HG02642 (cell line): ENCODE results near the gene LRRTM4.
"Not testable (repeated sequence)": the region's sequence is repeated elsewhere in the genome, so short reads cannot be mapped to it uniquely, and the experiment has no call there.

Experiments
- ATAC-seq: cut with Tn5 transposase; IDR thresholded peaks from one replicate; pipeline ENCODE4 v1.9.1; 2021; ENCODE audit warnings: mild to moderate bottlenecking; ENCODE audit not compliant: unreplicated experiment, poor library complexity

LRRTM4 gene

GRCh38 chr2:77099961-77100360, 422.2 kb downstream of the LRRTM4 start:
- no peak for ATAC-seq

- not testable (repeated sequence) for ATAC-seq
Measured at GRCh38 chr2:77095525-77095924, 426.7 kb downstream of the LRRTM4 start.

GRCh38 chr2:77095096-77095495, 427.1 kb downstream of the LRRTM4 start:
- no peak for ATAC-seq

DNA sequence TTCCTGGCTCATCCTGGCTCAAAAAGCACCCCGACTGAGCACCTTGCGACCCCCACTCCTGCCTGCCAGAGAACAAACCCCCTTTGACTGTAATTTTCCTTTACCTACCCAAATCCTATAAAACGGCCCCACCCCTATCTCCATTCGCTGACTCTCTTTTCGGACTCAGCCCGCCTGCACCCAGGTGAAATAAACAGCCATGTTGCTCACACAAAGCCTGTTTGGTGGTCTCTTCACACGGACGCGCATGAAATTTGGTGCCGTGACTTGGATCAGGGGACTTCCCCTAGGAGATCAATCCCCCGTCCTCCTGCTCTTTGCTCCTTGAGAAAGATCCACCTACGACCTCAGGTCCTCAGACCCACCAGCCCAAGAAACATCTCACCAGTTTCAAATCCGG, 433.8 kb downstream of the LRRTM4 start:
- not testable (repeated sequence) for ATAC-seq

GRCh38 chr2:77087987-77088414, 434.2 kb downstream of the LRRTM4 start:
- no peak for ATAC-seq

DNA sequence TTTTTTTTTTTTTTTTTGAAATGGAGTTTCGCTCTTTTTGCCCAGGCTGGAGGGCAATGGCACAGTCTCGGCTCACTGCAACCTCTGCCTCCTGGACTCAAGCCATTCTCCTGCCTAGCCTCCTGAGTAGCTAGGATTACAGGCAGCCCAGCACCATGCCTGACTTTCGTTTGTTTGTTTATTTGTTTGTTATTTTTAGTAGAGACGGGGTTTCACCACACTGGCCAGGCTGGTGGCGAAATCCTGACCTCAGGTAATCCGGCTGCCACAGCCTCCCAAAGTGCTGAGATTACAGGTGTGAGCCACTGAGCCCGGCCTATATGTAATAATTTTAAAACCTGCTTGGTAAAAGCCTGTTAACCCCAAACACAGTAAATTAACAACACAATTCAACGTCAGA, 435.7 kb downstream of the LRRTM4 start:
- no peak for ATAC-seq

DNA sequence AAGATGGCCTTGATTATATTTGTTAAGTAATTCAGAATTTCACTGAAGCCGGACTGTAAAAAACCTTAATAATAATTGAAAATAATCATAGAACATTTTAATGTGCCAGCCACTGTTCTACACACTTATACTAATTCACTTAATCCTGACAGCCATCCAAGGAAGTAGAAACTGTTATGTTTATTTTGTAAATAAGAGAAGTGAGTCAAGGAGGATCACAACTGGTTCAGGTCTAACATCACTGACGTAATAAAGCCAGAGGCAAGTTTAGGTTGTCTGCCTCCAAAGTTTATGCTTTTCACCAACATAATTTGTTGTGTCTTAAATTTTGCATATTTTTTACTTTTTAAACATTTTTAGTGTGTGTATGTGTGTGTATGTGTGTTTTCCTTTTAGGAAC, 436.1 kb downstream of the LRRTM4 start:
- no peak for ATAC-seq

- ATAC-seq, result no peak
Measured at GRCh38 chr2:77085561-77085960, 436.6 kb downstream of the LRRTM4 start.

- ATAC-seq, result no peak
Measured at GRCh38 chr2:77081597-77081996, 440.6 kb downstream of the LRRTM4 start.

GRCh38 chr2:77064324-77064723, 457.9 kb downstream of the LRRTM4 start:
- no peak for ATAC-seq

GRCh38 chr2:77054938-77055337, 467.2 kb downstream of the LRRTM4 start:
- ATAC-seq, result no peak

DNA sequence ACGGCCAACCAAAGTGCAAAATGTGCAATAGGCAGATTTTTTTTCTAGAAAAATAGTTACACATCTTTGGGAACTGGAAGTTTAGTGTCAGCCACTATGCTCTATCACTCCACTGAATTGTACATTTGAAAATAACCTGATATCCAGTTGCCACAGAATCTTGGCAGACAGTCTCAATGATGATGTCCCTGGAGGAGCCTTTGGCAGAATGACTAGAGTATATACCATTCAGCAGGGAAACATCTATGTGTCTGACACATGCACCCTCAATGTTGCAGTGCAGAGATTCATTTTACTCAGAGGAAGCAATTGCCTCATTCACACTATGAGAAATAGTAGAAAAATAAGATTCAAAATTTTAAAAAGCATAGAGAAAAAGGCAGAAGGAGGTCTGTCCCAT, 475.8 kb downstream of the LRRTM4 start:
- ATAC-seq, result no peak

DNA sequence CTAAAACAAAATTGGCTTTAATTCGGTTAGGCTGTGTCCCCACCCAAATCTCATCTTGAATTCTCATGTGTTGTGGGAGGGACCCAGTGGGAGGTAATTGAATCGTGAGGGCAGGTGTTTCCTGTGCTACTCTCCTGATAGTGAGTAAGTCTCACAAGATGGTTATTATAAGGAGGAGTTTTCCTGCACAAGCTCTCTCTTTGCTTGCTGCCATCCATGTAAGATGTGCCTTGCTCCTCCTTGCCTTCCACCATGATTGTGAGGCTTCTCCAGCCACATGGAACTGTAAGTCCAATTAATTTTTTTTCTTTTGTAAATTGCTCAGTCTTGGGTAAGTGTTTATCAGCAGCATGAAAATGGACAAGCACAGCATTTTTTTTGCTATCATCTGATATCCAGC, 476.7 kb downstream of the LRRTM4 start:
- not testable (repeated sequence) for ATAC-seq

DNA sequence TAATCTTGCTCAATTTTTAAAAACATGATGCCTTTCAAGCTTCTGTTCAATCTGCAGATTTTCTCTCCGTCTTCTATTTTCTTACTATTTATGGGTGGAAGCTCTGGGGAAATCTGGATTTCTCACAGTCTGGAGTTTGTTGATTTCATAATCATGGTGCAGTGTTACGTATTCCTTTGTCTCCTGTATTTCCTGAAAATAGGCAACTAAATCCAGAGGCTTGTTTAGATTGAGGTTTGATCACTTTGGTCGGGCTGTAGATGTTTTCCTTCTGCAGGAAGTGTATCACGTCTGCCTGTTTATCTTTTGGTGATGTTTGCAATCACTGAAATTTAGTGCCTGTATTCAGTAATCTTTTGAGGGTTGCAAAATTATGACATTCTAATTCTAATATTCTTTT, 487.7 kb downstream of the LRRTM4 start:
- ATAC-seq, result no peak

- not testable (repeated sequence) for ATAC-seq
Measured at GRCh38 chr2:77029237-77029636, 492.9 kb downstream of the LRRTM4 start.

DNA sequence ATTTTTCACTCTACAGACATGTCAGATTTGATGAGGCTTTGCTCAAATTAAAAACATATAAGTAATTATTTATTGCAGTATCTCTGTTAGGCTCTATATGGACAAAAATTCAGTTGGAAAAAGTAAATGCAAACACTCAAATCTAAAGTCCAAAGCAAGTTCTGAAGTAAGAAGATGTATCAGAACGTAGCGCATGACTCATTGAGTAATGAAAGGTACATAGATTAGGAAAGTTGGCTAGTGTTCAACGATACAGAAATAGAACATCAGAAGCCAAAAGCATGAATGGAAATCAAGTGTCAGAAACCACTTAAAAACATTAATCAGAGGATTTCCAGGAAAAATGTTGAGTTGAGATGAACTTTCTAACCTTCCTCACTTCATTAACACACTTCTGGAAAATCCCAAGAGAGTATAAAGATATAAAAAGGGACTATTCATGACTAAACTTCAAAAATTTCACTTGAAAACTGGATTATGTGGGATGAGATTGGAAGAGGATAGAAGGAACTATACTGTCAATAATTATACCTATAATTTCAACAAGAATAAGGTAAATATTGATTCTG, 494.1 kb downstream of the LRRTM4 start:
- ATAC-seq, result no peak

DNA sequence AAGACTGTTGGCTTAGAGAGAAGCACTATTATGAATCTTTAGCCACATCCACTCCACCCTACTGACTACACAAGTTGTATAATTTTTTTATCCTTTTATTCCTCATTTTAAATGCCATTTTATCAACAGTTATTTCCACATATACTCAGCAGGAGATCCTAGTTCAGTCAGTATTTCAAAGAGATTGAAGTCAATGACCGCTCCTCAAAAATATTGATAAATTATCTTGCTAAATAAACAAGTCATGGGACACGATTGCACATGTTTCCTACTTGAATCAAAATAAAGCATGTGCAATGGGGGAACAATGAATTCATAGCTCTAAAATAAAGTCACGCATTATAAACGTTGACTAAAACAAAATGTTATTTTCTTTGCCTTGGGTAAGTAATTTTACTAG, 496.5 kb downstream of the LRRTM4 start:
- ATAC-seq, result no peak

DNA sequence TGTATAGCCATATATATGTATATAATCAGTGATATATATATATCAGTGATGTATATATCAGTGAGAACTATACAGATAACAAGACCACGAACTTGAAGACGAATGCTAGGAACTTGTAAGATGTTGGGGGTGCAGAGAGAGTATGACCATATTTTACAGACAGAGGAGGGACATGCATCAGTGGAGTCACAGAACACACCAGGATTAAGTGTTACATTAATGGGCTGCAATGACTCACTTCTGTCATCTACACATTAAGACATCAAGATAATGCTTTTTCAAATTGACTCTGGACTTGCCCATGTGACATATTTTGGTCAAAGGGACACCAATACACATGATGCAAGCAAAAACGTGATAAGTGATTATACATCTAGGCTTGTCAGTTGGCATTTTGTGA, 501.0 kb downstream of the LRRTM4 start:
- ATAC-seq, result no peak

- no peak for ATAC-seq
Measured at GRCh38 chr2:77018219-77018618, 504.0 kb downstream of the LRRTM4 start.

DNA sequence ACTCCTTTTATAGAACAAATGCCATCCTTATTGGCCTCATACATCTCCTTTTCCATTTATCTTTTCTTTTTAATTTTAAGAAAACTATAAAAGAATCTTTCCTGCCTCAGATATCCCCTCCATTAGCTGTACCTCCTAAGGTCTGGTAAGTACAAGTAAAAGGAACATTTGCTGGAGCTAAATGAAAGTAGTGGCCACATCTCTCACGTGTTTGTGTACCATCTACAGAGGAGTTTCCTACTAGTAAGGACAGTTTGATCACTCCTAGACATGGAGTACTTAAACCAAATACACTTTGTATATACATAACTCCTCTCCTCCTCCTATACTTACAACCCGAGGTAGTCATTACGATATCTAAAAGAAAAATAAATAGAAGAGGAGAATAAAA, 504.8 kb downstream of the LRRTM4 start:
- ATAC-seq, result no peak

GRCh38 chr2:77016443-77017354, 505.5 kb downstream of the LRRTM4 start:
- ATAC-seq, result no peak

GRCh38 chr2:77013953-77014352, 508.2 kb downstream of the LRRTM4 start:
- no peak for ATAC-seq
